CD4-positive, alpha-beta T cell treated with Interleukin-4 for 1 hour (primary cell): Measurements from ENCODE around the gene NME1.
"Not testable (repeated sequence)": the region's sequence is repeated elsewhere in the genome, so short reads cannot be mapped to it uniquely, and the experiment has no call there.

Experiments used
- DNase-seq, 2 donors: peaks; one replicate each; pipeline ENCODE4 v3.0.0-alpha.2; 2020 to 2022

The NME1 gene

DNA sequence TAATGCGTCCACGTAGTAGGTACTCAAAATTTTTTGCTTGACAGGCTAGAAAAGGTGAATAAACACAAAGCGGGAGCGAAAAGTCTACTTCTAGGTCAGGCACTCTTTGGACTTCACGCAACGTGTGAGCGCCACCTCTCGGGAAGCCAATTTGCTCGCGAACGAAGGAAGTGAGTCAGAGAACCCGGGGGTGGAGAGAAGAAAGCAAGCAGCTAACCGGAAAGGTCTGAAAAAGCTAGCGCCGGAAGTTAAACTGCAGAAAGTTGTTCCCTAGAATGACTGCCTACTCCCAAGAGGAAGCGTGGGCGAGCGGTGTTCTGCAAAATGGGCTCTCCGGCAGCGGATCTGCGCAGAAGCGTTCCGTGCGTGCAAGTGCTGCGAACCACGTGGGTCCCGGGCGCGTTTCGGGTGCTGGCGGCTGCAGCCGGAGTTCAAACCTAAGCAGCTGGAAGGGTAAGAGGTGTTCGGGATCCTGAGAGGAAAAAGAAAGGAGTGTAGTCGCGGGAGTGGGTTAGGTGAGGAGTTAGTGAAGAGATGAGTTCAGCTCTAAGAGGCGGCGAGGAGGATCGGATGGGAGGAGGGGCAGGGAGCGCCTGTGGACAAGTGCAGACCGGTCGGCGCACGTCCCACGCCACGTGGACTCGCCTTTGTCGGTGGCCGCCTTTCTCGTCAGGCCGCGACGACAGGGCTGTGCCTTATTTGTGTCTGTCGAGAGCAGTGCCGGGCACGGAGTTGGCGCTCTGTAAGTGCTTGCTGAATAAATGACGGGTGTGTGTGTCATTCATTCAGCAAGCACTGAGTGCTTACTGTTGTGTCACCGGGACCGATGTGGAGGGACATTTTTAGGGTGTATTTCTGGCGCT is at the start of gene NME1:
Gene NME1, plus strand, starts transcription at position 350 of the 863 bp plus-strand sequence. CDS start 2,096 bp downstream, outside the sequence.
- DNase-seq = peak; percentile 98 to 99

DNA sequence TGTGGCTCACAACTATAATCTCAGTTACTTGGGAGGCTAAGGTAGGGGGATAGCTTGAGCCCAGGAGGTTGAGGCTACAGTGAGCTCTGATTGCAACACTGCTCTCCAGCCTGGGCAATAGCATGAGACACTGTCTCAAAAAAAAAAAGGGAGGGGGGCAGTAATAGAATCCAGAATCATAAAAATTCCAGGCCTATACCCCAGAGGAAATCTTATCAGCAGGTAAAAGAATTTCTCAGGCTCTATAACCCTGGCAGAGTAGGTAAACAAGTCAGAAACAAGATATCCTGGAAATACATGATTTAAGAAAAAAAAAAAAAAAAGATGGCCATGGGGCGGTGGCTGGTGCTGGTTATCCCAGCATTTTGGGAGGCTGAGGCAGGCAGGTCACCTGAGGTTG is 45.6 kb upstream of the NME1 start:
- DNase-seq = no peak

GRCh38 chr17:51112303-51113222 is 40.8 kb upstream of the NME1 start:
- peak in 1 of 2 donors; percentile 36 for DNase-seq

- no peak for DNase-seq
Measured at GRCh38 chr17:51115179-51115578, 38.2 kb upstream of the NME1 start.

- DNase-seq = no peak
Measured at GRCh38 chr17:51118330-51119195, 34.8 kb upstream of the NME1 start.

DNA sequence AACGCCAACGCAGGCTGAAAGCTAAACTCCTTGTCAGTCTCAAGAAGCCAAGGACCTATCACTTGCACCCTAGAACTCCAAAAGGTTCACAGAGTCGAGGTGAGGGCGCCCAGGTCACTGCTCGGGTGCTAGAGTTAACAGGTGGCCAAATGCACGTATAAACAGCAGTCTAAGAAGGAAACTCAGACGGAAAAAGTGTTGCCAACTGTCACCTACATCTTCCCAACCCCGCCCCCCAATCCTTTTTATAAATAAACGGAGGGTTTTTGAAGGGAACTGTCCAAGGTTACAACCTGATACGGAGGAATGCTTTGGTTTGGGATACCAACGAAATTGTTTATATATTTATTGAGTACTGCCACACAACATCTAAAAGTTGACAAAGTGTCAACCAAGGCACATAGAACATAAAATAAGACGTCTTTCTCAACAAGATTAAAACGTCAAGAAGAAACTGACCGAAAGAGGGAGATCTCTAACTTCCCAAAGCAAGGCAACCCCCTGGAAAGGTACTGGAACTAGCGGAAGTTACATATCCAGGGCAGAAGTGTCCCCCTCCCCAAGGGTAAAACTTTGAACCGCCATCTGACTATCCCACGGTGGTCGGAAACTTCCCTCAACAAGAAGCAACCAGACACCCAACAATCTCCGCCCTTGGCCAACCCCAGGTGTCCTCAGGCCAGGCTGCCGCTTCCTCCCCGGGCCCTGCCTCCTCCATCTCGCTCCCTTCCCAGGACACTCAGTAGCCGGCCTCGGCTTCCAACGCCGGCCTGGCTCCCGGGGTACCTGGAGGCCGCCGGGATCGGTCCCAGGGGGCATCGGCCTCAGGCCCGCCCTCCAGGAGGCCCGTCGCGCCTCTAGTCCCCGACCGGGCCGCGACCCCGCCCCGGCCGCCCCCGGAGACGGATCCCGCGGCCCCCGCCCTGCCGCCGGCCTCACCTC is 33.7 kb upstream of the NME1 start:
- peak; percentile 25 to 51 for DNase-seq

DNA sequence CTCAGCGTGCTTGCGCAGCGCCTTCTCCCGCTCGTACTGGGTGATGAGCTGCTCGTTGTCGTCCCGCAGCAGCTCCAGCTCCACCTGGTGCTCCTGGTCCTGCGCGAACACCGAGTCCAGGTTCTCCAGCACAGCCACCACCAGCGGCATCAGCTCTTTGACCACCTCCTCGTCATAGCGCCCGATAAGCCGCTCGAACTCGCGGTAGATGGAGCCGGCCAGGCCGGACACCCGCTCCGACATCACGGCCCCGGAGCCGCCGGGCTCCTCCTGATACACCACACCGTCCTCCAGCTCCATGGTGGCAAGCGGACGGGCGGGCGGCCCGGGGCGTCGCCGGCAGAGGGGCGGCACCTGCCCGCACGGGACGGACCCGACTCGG is 33.0 kb upstream of the NME1 start:
- peak in 1 of 2 donors; percentile 49 for DNase-seq

- DNase-seq = peak; percentile 92 to 93
Measured at GRCh38 chr17:51120739-51121619, 32.4 kb upstream of the NME1 start, which contains the start of gene SPAG9. Gene SPAG9 (minus strand): TSS chr17:51120868. CDS start chr17:51120656, 212 bp downstream.

GRCh38 chr17:51121620-51122472 is 31.5 kb upstream of the NME1 start:
- peak; percentile 73 to 88 for DNase-seq

GRCh38 chr17:51122473-51123115 is 30.8 kb upstream of the NME1 start:
- DNase-seq = not testable (repeated sequence)

DNA sequence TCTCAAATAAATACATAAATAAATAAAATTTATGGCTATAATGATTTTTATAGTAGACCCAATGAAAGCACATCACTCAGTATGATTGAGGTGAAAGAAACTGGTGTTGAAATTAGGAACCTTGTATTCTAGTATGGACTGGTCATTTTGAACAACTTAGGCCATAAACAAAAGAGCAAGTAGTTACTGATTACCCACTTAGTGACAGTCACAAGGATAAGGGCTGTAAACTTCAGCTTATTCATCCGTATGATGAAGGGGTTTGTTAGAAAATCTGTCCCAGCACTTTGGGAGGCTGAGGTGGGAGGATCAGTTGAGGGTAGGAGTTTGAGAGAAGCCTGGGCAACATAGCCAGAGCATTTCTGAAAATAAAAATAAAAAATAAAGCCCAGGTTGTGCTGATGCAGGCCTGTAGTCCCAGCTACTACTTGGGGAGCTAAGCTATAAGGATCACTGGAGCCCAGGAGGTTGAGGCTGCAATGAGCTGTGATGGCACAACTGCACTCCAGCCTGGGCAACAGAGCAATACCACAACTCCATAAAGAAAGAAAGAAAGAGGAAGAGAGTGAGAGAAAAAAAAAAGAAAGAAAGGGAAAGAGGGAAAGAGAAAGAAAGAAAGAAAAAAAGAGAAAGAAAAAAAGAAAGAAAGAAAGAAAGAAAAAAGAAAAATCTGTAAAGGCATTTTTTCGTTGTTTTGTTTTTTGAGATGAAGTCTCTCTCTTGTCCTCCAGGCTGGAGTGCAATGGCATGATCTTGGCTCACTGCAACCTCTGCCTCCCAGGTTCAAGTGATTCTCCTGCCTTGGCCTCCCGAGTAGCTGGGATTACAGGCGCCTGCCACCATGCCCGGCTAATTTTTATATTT is 28.5 kb upstream of the NME1 start:
- DNase-seq = no peak

DNA sequence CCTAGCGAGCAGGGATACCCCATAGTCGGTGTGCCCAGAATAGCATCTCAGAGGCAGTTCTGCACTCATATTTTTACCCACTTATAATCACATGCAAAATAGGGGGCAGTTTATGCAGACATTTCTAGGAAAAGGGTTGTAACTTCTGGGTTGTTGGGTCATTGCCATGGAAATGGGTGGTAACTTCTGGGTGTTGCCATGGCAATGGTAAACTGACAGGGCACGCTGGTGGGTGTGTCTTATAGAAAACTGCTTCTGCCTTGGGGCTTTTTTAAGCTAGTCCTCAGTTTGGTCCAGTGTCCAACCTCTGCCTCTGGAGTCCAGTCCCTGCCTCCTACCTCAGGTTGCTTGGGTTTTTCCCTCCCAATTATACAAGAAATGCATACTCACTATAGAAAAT is 25.3 kb upstream of the NME1 start:
- peak; percentile 30 to 62 for DNase-seq

DNA sequence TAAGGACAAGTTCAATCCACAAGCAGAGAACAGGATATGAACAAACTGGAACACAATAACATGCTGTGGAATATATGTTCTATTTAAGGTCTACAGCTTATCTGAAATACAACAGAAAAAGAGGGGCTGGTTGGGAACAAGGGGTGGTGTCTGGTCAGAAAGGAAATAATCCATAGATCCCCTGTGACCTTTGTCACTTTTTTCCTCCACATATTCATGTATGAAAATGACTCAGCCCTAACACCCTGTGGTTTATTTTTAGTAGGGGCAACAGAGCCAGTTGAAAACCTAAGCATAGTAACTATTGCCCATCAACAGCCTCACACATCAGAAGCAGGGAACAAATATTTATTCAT is 20.4 kb upstream of the NME1 start:
- DNase-seq = no peak

GRCh38 chr17:51133365-51133764 is 20.0 kb upstream of the NME1 start:
- DNase-seq = no peak

GRCh38 chr17:51135956-51136355 is 17.4 kb upstream of the NME1 start:
- DNase-seq = no peak

DNA sequence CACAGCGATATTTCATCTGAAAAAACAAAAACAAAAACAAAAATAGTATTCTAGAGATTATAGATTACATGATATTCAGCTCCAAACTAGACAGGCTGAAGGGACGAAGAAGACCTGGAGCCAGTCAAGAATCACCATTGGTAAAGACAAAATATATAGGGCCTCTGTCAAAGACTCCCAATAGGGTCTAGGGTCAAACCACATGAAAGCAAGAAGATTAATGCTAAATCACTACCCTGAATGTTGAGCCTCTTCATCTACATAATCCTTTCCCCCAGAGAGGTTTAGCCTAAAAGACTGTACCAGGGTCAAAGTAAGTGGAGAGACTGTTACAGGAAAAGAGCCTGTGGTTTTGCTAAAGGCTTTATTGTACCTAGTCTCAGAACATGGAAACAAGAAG is 10.8 kb upstream of the NME1 start:
- DNase-seq = no peak

DNA sequence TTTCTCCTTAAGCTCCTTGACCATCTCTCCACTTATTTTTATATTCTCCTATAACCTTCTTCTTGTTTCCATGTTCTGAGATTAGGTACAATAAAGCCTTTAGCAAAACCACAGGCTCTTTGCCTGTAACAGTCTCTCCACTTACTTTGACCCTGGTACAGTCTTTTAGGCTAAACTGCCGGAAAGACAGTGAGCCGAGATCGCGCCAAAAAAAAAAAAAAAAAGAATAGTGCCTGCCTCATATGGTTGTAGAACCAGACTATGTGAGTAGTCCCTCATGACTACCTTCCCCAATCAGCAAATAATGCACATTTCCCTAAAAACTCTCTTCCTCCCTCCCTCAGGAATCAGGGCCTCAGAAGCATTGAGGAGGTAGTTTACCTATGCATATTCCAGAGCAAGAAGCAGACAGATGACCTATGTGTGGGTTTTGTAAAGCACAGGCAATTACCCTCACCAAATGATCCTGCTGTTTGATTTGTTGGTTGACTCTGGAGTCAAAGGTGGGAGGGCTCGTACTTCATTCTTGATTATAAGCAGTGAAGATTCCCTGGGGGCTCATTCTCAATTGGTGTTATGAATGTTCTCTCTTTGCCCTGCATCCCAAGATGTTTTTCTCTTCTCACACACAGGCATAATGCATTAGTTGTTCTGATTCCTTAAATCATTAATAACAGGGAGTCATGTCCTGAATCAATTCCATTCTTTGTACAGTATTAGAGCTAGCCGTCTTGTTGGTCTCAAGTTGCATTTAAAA is 8.9 kb upstream of the NME1 start:
- no peak for DNase-seq
